Measurements from ENCODE around the gene RSL24D1.

DNA sequence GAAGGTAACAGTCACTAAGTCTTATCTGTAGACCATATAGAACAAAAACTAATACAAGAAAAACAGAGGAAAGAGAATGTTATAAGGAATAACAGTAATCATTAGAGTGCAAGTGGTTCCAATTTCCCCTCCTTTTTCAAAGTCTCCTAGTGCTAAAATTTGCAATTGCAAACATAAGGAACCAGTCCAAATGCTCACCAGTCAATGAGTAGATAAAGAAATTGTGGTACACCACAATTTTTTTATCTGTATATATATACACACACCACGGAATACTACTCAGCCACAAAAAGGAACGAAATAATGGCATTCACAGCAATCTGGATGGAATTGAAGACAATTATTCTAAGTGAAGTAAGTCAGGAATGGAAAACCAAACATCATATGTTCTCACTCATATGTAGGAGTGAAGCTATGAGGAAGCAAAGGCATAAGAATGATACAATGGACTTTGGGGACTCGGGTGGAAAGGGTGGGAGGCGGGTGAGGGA, 38.9 kb upstream of the RSL24D1 start:
- TF ChIP-seq EZH2 (IDR thresholded peaks at IDR 0.05; ENCODE audit: borderline replicate concordance, low read depth, low read length, poor library complexity, severe bottlenecking): no peak
- TF ChIP-seq, protein P1, sequence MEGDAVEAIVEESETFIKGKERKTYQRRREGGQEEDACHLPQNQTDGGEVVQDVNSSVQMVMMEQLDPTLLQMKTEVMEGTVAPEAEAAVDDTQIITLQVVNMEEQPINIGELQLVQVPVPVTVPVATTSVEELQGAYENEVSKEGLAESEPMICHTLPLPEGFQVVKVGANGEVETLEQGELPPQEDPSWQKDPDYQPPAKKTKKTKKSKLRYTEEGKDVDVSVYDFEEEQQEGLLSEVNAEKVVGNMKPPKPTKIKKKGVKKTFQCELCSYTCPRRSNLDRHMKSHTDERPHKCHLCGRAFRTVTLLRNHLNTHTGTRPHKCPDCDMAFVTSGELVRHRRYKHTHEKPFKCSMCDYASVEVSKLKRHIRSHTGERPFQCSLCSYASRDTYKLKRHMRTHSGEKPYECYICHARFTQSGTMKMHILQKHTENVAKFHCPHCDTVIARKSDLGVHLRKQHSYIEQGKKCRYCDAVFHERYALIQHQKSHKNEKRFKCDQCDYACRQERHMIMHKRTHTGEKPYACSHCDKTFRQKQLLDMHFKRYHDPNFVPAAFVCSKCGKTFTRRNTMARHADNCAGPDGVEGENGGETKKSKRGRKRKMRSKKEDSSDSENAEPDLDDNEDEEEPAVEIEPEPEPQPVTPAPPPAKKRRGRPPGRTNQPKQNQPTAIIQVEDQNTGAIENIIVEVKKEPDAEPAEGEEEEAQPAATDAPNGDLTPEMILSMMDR (conservative IDR thresholded peaks at IDR 0.05; ENCODE audit: low read depth, low read length): no peak

Data from A673 (cell line).